CD4-positive, alpha-beta T cell treated with Interleukin-10 for 1 hour (primary cell): Measurements from ENCODE around the gene CIC.
A peak's percentile ranks its signal among the peaks of the same experiment; 100 is the strongest.

Experiments
- DNase-seq: peaks from one replicate; pipeline ENCODE4 v3.0.0-alpha.2; 2020

The CIC gene

GRCh38 chr19:42244347-42245220 lies 24.5 kb upstream of the CIC start:
- peak; percentile 95 for DNase-seq

- no peak for DNase-seq
Observed at GRCh38 chr19:42245231-42245630, 23.8 kb upstream of the CIC start.

- DNase-seq = peak; percentile 61
Observed at GRCh38 chr19:42246143-42246921, 22.7 kb upstream of the CIC start.

DNA sequence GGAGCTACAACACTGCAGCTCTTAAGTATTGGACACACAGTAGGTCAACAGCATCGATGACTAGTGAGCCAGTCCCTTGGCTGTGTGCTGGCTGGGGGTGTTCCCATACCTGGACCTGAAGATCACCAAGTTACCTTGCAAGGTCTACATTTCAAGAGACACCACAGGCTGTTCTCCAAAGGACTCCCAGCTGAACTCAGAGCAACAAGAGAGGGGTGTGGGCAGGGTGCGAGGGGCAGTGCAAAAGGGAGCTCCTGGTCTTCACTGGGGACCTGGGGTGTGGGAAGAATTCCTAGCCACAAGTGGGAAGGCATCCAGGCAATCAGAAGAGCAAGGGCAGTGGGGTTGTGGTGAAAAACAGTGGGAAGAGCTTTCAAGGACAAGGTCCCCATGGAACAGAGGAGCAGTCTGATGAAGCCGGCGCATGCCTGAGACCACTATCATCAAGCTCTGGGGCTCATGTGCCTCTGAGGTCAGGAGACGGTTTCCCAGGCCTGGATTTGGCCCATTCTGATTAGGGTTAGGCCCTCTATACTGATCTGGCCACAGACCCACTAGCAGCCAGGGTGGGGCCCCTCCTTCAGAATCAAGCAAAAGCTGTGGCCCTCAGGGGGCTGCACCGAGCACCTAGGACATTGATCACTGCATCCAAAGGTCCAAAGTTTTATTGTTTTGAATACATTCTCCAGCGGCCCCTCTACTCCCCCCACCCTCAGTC lies 22.0 kb upstream of the CIC start:
- peak; percentile 53 for DNase-seq

DNA sequence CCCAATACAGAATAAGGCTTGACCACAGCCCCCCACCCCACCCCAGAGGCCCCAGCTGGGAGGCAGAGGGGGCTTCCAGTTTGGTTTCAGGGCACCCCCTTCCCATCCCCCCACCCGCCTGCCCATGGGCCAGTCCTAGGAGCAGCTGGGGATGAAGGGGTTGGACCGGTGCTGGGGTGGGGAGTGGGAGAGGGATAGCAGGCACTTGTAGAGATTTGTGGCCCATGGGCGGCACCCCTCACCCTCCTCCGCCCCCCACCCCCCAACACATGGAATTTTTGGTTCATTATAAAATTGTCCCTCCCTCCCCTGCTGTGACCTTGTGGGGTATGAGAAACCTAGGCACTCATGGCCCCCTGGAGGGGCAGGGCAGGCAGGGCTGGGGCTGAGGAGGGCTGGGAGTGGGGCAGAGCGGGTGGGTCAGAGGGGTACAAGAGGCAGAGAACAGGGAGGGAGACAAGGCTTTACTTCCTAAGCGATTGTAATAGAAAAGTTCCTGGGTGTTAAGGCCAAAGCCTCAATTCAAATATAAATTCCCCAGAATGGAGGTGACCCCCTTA lies 21.3 kb upstream of the CIC start:
- DNase-seq = peak; percentile 45

GRCh38 chr19:42248270-42249148 lies 20.5 kb upstream of the CIC start:
- DNase-seq = no peak

GRCh38 chr19:42249149-42249750 lies 19.8 kb upstream of the CIC start:
- peak; percentile 40 for DNase-seq

DNA sequence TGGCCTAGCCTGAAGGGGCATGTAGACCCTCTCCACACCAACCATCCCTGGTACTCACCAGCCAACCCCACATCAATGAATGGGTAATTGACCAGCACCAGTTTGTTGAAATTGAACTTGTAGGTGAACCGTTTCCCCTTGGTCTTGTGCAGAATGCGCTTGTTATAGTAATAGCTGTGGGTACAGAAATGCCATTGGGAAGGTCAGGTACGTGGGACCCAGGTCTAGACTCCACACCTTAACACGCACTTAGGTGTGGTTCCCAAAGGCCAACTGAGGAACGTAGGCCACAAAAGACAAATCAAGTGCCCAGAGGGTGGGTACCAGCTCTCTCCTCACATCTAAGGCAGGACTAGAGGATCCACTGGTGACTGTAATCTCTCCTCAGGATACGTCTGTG lies 19.3 kb upstream of the CIC start:
- no peak for DNase-seq

DNA sequence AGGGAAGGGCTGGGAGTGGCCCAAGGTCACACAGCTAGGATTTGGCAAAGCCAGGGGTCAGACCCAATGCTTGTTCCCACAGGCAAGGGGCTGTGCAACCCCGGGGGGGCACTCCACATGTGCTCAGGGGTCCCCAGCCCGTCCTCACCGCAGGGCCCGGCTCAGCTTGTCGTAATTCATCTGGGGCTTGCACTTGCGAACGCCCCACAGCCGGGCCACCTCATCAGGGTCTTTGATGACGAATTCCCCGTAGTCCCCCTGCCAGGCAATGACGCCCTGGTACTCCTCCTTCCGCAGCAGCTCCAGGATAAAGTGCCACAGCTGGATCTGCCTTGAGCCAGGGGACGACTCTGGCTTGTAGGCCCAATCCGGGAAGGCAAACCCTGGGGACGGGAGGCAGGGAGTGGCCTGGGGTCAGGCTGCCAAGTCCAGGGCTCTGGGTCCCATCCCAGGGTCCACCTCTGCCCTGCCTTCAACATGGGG lies 18.8 kb upstream of the CIC start:
- DNase-seq = peak; percentile 18

GRCh38 chr19:42250666-42251531 lies 18.2 kb upstream of the CIC start:
- peak; percentile 29 for DNase-seq

DNA sequence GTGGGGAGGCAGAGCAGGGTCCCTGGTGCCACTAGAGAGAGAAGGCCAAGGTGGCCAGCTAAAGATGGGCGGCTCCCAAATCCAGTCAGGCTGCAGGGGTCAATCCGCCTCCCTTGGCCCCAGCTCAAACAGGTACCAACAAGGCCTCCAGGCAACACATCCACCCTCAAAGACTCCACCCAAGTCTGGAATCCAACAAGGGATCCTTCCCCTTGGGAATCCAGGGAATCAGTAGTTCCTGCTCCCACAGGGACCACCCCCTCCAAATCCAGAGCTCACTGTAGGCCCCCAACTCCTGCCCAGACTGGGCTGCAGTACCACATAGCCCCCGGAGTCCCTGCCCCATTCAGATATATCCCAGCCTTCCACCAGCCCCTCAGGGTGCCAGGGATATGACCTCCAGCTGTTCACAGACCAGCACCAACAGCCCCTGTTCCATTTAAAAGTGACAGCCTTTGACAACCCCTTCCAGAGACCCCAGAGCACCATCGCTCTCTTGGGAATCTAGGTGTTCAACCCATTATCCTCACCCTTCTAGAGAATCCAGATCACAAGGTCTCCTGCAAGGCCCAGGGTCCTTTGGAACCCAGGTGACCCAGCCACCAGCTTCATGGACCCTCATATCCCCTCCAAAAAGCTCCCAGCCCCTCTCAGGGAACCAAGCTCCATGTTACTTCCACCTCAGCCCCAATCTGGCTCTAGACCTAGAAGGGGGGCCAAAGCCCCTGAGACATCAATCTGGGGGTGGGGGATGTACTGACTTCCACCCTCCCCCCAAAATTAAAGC lies 17.3 kb upstream of the CIC start:
- DNase-seq = no peak

GRCh38 chr19:42252365-42253244 lies 16.4 kb upstream of the CIC start:
- DNase-seq = peak; percentile 33

DNA sequence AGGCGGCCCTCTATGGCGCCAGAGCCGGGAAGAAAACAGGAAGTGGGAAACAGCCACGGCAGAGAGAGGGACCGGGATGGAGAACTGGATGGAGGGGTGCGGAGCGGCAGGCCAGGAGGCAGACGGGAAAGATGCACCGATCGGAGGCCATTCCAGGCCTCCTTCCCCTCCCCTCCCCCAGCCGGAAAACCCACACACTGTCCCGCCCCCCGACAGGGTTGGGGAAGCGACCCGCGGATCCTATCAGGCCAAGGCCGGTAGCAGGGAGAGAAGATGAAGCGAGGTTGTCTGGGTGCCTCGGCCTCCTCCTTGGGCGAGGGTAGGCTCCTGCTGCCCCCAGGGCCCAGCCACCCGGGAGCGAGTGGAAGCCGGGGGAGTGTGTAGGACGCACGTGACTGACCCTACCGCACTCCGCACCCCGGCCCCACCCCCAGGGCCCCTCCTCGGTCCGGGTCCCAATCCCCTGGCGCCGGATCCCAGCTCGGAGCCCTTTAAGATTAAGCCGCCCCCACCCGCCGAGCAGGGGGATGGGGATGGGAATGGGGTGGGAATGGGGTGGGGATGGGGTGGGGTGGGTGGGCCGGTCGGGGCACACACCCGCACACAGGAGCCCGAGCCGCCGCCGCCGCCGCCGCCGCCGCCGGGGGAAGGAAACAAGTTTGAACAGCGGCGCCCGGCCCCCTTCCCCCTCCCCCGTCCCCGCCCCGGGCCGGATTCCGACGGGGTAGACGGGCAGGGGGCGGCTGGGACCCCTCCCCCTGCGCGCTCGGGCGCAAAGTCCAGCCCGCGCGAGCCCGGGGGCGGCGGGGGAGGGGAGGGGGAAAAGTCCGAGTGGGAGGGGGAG lies 15.6 kb upstream of the CIC start:
- peak; percentile 64 for DNase-seq

- peak; percentile 79 for DNase-seq
Observed at GRCh38 chr19:42254089-42254849, 14.8 kb upstream of the CIC start.

GRCh38 chr19:42254850-42255765 lies 13.9 kb upstream of the CIC start, which contains the start of gene ERF:
ERF (minus strand) TSS chr19:42255128; CDS start chr19:42254999, 129 bp downstream.
- peak; percentile 96 for DNase-seq
